Activated naive CD4-positive, alpha-beta T cell (primary cell): Measurements from ENCODE around the gene HIBADH.

Experiments
- DNase-seq, 4 experiments: peaks; one replicate each; lab custom pipeline; 2025; lab: John Stamatoyannopoulos, UW

HIBADH gene

DNA sequence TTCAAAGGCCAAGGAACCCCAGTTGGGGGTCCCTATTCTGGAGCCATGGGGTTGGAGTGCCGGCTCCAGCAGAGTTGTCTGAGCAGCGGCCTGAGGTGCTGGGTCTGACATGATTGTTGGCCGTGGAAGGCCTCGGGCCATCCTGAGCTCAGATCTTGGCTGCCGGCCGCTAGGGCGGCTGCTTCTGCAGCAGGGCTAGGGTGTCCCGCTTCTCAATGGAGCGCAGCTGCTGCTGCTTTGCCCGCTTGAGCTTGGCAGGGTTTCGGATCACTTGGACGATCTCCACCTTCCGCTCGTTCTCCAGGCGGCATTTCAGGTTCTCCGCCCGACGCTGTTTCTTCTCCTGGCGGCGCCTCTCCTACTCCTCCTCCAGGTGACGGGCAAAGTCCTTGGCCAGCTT, 171.1 kb downstream of the HIBADH start:
- no peak for DNase-seq

DNA sequence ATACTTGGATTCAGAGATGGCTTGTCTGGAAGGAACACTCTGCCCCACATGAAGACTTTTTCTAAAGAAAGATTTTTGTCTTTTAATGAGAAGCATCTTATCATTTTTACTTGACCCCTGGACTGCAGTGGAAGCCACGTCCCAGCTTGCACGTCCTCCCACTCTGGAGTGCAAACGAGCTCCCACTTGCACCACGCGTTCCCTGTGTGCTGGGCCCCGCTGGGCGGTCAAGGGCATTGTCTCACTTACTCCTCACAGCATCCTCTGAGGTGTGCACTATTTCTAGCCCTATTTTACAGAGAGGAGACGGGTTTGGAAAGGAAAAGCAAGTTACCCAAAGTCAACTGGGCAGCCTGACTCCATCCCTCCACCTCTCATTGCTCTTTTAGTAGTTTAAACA, 175.2 kb downstream of the HIBADH start:
- no peak for DNase-seq

DNA sequence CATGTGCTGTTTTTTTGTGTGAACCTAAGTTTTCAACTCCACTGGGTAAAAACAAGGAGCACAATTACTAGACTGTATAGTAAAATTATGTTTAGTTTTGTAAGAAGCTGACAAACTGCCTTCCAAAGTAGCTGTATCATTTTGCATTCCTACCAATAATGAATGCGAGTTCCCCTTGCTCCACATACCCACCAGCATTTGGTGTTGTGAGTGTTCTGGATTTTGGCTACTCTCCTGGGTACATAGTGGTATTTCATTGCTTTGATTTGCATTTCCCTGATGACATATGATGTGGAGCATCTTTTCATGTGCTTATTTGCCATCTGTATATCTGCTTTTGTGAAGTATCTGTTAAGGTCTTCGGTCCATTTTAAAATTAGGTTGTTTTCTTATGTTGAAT, 178.2 kb downstream of the HIBADH start:
- no peak for DNase-seq

DNA sequence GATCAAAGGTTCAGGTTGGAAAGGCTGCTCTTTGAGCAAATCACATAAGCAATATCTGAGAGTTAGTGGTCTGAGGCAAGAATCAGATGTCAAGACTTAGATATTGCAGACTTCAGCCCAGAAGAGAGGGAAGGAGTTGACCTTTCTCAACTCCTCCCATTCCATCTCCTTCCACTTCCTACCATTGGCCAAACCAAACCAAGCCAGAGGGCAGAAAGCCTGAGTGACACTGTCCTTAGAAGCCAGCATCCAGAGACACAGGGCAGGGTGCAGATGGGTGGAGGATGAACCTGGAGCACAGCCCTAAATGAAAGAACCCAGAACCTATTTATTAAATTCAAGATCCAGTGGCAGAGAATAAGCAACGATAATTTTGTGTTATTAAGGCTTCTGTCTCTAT, 180.5 kb downstream of the HIBADH start:
- no peak for DNase-seq

DNA sequence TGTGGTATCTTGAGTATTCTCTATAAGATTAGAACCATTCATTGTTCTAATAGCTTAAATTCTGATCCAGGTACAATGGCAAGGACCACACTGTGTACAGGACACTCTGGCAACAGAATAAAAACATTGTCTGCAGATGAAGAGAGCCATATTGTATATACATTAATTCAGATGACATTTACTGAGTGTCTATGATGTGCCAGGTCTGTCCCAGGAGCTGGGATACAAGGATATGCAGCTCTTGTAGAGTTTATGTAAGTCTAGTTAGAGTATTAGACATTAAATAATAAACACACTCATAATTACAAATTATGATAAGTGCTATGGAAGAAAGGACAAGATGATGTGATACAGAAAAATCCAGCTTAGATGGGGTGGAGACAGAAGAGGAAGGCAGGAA, 184.1 kb downstream of the HIBADH start:
- no peak for DNase-seq

DNA sequence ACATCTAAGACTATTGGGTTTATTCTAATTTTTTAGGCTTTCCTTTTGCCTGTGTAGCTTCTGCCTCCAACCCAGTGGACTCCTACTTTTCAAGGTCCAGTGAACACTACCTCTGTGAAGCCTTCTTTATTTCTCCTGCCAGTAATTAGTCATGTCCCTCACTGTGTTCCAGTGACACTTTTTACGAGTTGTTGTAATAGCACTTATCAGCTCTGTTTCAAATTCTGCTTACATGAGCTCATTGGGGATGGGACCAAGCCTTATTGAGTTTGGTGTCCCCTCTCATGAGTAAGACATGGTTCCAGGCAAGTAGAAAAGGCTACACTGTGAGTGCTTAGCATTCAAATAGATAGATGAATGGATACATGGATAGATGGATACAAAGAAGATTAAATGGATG, 184.6 kb downstream of the HIBADH start:
- DNase-seq: no peak

DNA sequence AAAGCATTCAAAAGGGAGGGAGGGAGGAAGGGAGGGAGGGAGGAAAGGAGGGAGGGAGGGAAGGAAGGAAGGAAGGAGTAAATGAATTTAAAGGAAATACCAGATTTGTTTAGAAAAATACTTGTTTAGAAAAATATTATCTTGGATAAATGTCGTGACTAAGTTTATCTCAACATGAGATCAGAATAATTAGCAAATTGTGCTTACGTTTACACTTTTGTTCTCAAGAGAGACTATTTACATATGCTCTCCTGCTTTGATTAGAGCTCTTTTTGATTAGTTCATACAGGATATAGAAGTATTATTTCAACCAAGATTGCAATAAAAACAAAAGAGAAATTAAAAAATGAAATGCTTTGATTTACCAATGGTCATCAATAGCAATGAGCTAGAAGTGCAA, 186.2 kb downstream of the HIBADH start:
- DNase-seq: no peak
